NCI-H1930 (cell line): ENCODE results near the gene TCEAL4.

ENCODE experiments used
- DNase-seq, 2 experiments: peaks; one replicate each; lab custom pipeline; 2025; lab: John Stamatoyannopoulos, UW

Gene TCEAL4

GRCh38 chrX:103585411-103586313 lies at the start of gene TCEAL4:
TSS of gene TCEAL4 (plus strand) at chrX:103585515. CDS start at chrX:103586676, 1,161 bp downstream.
- peak; percentile 3 to 28 for DNase-seq

GRCh38 chrX:103536071-103536470 lies 49.2 kb upstream of the TCEAL4 start:
- DNase-seq, result no peak

GRCh38 chrX:103536732-103537131 lies 48.6 kb upstream of the TCEAL4 start:
- no peak for DNase-seq

GRCh38 chrX:103537871-103538387 lies 47.4 kb upstream of the TCEAL4 start:
- DNase-seq, result no peak

GRCh38 chrX:103538728-103539127 lies 46.6 kb upstream of the TCEAL4 start:
- no peak for DNase-seq

- no peak for DNase-seq
These were observed 45.6 kb upstream of the TCEAL4 start for GRCh38 chrX:103539695-103540094.

- no peak for DNase-seq
These were observed 45.2 kb upstream of the TCEAL4 start for GRCh38 chrX:103540145-103540544.

- no peak for DNase-seq
These were observed 35.4 kb upstream of the TCEAL4 start for GRCh38 chrX:103549916-103550315.

- no peak for DNase-seq
These were observed 34.8 kb upstream of the TCEAL4 start for GRCh38 chrX:103550415-103551051.

- no peak for DNase-seq
These were observed 33.1 kb upstream of the TCEAL4 start for GRCh38 chrX:103552236-103552635.

- DNase-seq, result peak; percentile 28 to 55
These were observed 30.5 kb upstream of the TCEAL4 start for GRCh38 chrX:103554687-103555424.

- no peak for DNase-seq
These were observed 28.2 kb upstream of the TCEAL4 start for GRCh38 chrX:103556963-103557612.

GRCh38 chrX:103560256-103560655 lies 25.1 kb upstream of the TCEAL4 start:
- DNase-seq, result no peak

GRCh38 chrX:103562801-103563200 lies 22.5 kb upstream of the TCEAL4 start:
- DNase-seq, result no peak

GRCh38 chrX:103565197-103565596 lies 20.1 kb upstream of the TCEAL4 start:
- DNase-seq, result no peak

GRCh38 chrX:103565752-103566151 lies 19.6 kb upstream of the TCEAL4 start:
- DNase-seq, result no peak

GRCh38 chrX:103571121-103571520 lies 14.2 kb upstream of the TCEAL4 start:
- no peak for DNase-seq

- no peak for DNase-seq
These were observed 13.6 kb upstream of the TCEAL4 start for GRCh38 chrX:103571726-103572125.

- no peak for DNase-seq
These were observed 12.1 kb upstream of the TCEAL4 start for GRCh38 chrX:103573202-103573601.

GRCh38 chrX:103584596-103584995 lies 719 bp upstream of the TCEAL4 start:
- peak in 1 of 2 experiments; percentile 1 for DNase-seq

- no peak for DNase-seq
These were observed 965 bp downstream of the TCEAL4 start for GRCh38 chrX:103586314-103586646.

- DNase-seq, result no peak
These were observed 1.3 kb downstream of the TCEAL4 start for GRCh38 chrX:103586659-103587058.
